ENCODE measurements around the gene SHROOM1.

The SHROOM1 gene

DNA sequence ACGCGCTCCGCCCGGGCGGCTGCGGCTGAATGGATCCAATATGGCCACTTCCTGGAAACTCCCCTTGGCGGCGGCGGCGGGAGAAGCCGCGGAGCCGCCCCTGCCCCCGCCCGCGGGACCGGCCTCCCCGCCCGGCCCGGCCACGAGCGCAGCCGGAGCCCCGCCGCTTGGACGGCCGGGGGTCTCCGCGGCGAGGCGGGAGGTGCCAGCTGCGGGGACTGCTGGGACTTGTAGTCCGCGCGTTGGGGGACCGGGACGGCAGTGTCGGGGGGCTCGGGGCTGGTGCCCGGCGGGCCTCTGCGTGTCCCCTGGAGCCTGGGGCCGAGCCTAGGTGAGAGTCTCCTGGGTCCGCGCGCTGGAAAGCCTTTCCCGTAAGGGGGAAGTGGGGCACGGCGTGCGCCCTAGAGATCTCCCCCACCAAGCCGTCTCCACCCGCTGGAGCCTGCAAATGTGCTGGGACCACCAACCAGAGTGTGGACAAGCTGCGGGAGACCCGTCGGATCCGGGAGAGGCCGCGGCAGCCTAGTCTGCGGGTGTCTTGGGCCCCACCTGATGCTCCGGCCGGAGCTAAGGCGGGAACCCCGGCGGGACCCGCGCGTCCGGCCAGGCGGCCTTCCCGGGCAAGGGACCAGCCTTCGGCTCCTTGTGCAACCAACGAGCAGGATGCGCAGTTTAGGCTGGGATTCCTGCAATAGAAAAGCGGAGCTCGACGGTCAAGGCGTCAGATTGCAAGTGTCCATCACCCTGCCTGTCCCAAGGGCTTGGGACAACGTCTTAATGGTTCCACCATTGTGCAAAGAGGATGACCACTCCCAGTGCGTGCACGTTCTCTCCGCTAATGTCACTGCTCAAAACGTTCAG, 53.0 kb downstream of the SHROOM1 start, which contains the start of gene SEPTIN8:
Gene SEPTIN8, minus strand, starts transcription at position 31 of the 861 bp plus-strand sequence. CDS start 102 bp downstream, outside the sequence.
- DNase-seq (ENCODE audit: low read depth in 2 of 2), result peak in 1 of 2 donors; percentile 4

GRCh38 chr5:132776938-132777208, 53.6 kb downstream of the SHROOM1 start:
- no peak for DNase-seq (ENCODE audit: low read depth in 2 of 2)

- DNase-seq (ENCODE audit: low read depth in 2 of 2), result no peak
Measured at GRCh38 chr5:132776131-132776937, 54.1 kb downstream of the SHROOM1 start.

DNA sequence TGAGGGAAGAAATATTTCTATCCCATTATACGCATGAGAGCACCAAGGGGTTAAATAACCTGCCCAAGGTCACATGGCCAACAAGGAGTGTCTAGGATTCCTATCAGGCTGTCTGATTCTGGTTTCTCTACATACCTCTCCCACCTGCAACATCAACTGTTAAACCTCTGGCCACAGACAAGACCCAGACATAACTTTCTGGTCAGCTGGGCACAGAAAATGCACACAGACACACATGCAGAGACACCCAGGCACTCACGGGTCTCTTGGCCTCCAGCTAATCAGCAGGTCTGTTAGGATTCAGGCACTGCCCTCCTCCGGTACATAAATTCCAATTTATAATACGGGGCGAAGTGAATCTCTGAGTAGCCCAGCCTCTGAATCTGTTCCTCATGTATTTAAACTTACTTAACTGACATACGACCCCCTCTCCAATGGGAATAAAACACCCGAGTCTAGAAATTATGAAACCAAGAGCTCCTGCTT, 54.9 kb downstream of the SHROOM1 start:
- no peak for DNase-seq (ENCODE audit: low read depth in 2 of 2)

- DNase-seq (ENCODE audit: low read depth in 2 of 2), result no peak
Measured at GRCh38 chr5:132774896-132775295, 55.6 kb downstream of the SHROOM1 start.

DNA sequence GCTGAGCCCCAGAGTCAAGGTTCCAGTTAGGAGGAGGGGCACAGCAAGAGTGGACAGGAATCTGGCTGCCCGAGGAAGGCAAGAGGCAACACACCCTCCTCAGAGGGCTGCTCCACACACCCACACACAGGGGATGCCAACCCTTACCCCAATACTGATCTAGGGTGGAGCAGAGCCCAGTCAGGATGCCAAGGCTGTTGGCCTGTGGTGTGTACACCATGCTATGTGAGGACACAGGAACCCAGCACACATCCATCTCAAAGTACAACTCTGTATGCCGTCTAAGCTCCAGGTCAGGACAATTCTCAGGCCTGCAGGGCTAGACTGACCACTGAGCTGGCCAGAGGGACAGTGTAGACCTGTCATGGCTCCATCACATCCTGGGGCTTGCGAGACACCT, 56.0 kb downstream of the SHROOM1 start:
- DNase-seq (ENCODE audit: low read depth in 2 of 2), result no peak

GRCh38 chr5:132773601-132774355, 56.7 kb downstream of the SHROOM1 start:
- DNase-seq (ENCODE audit: low read depth in 2 of 2), result no peak

DNA sequence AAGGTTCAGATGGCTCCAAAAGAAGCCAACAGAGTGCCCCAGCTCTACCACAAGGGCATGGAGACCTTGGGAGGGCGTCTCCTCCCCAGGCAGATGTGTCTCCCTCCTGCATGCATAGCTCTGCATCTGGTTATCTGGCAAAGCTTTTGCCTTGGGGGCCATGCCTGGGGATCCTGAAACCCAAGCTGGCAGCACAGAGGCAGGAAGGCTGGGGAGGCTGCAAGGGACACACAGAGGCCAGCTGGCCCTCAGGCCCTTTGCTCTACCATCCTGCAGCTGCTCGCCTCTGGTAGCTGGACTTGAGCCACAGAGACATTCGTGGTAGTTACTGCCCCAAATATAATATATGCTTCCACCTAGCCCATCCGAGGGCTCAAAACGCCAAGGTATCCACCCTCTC, 57.3 kb downstream of the SHROOM1 start:
- no peak for DNase-seq (ENCODE audit: low read depth in 2 of 2)

DNA sequence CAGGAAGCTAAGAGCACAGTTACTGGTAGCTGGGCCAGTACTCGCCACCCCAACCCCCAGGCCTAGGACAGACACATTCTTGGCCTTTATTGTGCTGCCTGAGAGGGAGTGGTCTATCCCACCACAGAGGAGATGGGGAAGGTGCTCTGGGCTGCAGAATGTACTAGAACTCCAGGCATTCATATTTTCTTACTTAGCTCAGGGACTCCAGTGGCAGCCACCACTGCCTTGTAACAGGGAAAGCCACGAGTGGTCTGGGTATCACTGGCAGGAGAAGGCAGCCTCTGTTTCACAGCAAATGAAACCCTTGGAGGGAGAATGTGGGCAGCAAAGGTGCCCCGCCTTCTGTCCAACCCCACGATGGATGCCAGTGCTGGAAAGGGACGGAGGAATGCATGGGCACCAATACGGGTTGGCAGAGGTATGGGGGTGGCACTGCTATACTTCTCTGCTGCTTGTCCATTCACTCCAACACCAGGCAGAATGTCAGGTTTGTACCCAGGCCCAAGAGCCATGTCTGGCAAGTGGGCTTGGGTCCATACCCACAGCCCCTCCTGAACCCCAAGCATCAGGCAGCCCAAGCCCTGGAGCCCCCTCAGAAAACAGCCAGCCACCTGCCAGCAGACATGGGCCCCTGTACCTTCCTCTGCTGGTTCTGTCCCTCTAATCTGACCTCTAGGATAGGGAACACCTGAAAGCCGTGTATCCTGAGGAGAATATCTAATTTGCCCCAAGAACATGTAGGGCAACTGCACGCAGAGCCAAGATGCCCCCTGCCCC, 58.0 kb downstream of the SHROOM1 start:
- DNase-seq (ENCODE audit: low read depth in 2 of 2), result no peak

Data from activated CD8-positive, alpha-beta memory T cell treated with anti-CD3 and anti-CD28 coated beads for 4 hours (primary cell).